HG03521 (cell line): ENCODE measurements around the gene SLC29A1.
A peak's percentile ranks its signal among the peaks of the same experiment; 100 is the strongest.
"Not testable (repeated sequence)": the region's sequence is repeated elsewhere in the genome, so short reads cannot be mapped to it uniquely, and the experiment has no call there.

Source experiments
- ATAC-seq: cut with Tn5 transposase; IDR thresholded peaks from one replicate; pipeline ENCODE4 v1.9.1; 2021; ENCODE audit warnings: mild to moderate bottlenecking, moderate library complexity; ENCODE audit not compliant: unreplicated experiment

The SLC29A1 gene

DNA sequence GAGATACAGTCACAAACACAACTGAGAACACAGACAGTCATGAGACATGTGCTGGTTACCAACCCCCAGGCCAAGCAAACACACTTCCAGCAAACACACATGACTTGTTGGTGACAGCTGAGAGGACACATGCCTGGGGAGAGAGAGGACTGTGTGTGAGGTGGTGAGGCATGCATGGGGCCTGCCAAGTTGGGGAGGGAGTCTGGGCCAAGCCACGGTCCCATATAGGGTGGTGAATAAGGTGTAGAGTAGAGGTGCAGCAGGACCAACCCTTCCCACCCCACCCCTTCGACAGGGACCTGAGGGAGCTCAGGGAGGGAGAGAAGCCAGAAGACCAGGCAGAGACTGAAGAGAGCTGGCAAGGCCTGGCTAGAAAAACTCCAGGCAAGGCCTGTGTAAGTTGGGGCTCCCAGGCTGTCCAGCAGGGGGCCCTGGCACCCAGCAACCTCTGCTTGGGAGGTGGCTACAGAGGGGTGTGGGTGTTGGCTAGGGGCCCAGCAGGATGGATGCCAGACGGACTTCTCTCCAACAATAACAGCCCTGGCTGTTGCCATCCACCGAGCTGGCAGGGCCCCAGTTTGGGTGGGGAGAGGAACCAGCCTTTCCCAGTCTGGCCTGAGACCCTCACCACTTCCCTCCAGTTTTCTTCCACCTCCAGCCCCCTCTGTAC, 2.0 kb upstream of the SLC29A1 start:
- peak; percentile 46 for ATAC-seq

DNA sequence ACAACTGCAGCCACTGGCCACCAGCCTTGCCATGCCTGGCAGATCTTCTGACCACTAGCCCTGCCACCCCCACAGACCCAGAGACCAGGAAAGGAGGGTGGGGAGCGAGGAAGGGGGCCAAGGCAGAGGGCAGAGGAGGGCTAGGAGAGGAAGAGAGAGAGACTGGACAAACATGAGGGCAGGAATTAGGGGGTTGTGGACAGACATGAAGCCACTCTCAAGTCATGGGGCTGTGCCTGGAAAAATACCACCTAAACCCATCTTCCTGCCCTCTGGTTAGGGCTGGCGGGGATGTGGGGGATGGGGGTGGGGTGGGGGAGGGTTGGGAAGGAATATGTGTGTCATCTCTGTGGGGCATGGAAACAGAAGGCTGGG, 1.4 kb upstream of the SLC29A1 start:
- no peak for ATAC-seq

DNA sequence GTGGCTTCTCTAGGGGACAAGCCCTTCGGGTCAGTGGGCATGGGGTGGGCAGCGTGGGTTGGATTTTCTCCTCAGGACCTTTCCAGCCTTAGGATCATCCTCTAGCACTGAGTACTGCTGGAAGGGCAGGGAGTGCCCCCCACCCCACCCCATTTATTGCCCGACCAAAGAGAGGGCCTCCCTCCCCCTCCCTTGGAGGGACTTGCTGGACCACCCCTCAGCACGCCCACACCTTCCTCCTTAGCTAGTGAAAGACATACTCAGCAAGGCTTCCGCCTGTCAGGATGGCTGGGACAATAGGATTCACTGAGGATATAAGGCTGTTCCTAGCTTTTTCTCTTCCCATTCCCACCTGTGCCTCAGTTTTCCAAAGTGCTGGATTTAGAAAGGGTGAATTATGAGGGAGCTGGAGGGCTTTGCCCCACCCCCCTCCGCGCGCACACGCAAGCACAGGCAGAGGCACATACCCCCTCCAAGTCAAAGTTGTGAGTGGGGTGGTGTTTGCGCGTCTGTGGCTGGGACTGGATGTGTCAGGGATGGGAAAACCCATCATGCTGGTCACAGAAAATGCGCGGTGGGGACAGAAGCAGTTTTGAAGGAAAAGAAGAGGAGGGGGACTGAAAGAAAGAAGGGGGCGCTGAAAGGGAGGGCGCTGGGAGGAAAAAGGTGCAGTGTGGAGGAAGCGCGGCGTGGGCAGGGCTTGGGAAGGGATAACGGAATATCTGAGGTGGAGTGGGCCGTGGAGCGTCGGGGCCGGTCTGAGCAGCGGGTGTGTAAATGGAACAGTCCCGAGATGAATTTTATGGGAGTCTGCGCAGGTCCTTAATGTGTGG, 693 bp upstream of the SLC29A1 start:
- no peak for ATAC-seq

DNA sequence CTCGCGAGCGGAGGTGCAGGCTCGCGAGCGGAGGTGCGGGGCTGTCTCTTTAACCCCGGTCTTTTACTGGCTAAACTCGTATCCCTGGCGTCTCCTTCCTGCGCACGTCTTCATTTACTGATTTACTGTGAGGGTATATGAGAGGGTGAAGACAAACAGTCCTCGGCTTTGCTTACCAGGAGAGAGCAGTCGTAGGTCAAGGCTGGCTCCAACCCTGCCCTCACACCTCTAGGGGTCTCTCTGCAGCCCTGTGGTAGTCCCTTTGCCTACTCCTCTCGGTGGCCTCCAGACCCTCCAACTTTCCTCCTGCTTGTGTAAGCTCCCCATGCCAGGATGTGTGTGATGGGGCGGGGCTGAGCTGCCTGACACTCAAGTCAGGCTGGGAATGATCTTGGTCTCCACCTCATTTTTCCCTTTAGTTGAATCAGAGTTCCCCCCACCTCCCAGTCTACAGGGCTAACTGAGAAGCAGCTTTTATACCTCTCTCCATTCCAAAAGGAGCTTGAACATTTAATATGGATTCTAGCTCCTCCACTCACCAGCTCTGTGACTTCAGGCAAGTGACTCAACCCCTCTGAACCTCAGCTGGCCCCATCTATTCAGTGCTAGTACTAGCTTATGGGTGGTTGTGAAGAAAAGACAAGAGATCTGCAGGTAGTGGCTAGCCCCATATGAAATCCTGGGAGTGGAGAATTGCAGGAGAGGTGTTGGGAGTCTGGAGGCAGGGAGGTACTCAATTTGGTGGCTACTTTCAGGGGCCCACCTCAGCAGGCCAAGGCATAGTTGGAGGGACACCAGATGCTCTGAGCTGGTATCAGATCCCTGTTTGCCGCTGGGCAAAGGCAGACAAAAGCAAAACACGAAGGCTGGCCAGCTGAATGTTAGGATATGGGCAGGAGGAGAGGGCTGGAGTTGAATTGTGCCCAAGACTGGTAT, 902 bp downstream of the SLC29A1 start:
- ATAC-seq, result no peak

DNA sequence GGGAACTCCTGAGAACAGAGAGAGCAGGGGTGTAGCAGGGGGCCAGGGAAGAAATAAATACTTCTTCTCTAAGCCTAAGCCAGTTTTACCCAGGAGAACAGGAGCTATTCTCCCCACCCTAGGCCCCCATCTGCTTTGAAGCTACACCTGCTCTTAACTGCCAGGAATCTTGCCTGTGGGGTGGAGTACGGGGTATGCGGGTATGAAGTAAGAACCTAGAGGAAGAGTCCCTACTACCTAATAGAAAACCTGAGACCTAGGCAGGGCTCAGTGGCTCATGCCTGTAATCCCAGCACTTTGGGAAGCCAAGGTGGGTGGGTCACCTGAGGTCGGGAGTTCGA, 1.5 kb downstream of the SLC29A1 start:
- no peak for ATAC-seq

- no peak for ATAC-seq
Measured at GRCh38 chr6:44225579-44226325, 2.4 kb downstream of the SLC29A1 start.

DNA sequence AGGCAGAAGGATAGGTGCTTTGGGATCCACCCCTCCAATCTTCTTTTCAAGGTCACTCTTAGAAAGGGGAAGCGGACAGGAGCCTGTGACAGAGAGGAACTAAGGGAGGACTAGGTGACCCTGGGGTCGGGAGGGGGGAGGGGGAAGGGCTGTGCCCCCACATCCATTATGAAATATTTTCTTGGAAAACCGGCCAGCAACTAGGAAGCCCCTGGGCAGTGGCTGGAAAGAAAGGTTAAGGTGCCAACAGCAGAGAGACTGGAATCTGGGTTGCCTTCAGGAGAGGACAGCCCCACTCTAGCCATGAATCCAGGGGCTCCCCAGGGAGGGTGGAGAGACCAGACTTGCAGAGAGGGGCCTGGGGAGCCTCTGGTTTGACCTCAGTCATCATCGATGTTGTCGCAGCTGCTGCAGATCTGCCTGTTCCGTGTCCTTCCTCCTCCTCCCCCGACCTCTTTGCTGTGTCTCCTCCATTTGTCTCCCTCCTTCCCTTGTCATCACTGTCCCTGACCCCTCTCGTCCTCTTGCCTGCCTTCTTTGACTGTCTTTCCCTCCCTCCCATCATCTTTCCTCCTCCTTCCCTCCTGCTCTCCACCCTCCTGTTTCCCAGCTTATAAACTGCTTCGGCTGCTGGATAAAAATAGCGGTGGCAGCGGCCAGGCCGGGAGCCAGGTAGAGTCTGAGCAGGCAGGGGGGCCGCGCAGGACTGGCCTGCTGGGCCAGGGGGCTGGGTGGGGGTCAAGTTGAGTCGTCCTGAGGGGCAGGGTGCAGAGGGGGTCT, 3.2 kb downstream of the SLC29A1 start:
- ATAC-seq, result no peak

DNA sequence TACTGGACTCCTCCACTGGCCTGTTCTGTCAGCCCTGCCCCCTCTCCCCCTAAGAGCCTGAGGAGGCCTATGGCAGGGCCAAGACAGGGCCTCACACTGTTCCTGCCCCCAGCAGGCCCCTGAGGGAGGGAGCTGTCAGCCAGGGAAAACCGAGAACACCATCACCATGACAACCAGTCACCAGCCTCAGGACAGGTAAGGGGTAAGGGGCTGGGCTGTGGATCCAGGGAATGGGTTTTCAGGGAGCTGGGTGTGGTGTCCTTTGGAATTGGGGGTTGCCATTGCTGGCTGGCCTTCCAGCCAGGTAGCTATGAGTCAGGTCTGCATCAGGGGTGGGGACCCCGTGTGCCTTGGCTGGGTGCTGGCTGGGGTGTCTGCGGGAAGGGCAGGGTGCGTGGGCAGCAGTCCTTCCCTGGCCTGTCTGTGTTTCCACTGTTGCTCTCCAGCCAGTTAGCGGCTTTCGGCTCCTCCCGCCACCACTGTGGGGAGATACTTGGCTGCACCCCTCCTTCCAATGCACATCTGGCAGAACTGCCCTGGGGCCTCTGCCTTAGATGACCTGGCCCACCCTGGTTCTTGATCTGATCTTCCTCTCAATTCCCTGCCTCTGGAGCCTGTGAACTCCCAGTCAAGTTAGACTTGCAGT, 3.9 kb downstream of the SLC29A1 start:
- ATAC-seq, result no peak

DNA sequence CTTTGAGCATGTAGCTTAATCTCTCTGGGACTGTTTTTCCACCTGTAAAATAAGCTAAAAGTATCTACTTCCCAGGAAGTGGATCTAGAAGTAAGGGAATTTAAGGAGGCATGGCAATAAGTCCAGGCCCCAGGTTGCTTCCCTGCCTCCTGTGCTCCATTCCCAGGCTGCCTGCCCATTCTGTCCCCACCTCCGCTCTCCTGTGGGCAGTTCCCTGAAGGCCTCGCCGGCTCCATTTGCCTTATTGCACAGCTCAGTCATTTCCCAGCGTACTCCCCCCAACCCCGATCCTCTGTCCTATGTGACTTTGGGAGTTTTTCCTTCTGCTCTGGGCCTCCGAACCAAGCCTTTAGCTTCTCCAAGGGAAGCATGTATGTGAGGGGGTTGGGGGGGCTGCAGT, 4.6 kb downstream of the SLC29A1 start:
- no peak for ATAC-seq

DNA sequence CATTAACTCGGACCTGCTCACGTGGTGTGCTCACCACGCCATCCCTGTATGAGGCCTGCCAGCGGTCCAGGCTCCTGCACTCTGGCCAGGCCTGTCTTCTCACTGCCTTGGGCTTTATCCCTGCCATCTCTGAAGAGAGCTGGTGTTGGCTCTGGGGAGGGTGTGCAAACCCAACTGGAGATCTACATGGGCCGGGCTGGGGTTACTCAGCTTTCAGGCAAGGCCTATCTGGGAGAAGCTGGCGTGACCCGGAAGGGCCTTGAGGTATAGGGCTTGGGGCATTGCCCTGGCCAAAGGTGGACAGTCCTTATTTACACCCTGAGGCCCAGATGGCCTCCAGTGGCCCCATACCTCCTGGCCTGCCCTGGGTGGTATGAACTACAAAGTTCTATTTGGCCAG, 5.0 kb downstream of the SLC29A1 start:
- no peak for ATAC-seq

GRCh38 chr6:44228836-44229235, 5.4 kb downstream of the SLC29A1 start:
- ATAC-seq, result no peak

GRCh38 chr6:44229376-44230033, 6.1 kb downstream of the SLC29A1 start:
- ATAC-seq, result no peak

DNA sequence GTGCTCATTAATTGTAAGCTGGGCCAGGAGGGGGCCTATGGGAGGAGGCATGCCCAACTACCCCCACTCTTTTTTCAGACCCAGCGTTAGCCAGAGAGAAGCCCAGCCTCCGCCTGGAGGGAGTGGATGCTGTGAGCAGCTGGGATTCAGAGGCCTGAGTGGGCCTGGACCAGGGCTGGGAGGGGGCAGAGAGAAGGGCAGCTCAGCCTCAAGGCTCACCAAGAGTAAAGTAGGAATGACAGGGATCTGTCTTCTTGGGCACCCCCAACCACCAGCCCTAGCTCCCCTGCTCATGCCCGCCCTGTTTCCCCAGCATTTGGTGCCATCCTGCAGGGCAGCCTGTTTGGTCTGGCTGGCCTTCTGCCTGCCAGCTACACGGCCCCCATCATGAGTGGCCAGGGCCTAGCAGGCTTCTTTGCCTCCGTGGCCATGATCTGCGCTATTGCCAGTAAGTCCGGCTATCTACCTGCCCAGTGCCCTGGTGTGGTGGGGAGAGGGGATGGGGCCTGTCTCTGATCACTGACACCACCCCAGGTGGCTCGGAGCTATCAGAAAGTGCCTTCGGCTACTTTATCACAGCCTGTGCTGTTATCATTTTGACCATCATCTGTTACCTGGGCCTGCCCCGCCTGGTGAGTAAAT, 6.8 kb downstream of the SLC29A1 start:
- ATAC-seq, result no peak

DNA sequence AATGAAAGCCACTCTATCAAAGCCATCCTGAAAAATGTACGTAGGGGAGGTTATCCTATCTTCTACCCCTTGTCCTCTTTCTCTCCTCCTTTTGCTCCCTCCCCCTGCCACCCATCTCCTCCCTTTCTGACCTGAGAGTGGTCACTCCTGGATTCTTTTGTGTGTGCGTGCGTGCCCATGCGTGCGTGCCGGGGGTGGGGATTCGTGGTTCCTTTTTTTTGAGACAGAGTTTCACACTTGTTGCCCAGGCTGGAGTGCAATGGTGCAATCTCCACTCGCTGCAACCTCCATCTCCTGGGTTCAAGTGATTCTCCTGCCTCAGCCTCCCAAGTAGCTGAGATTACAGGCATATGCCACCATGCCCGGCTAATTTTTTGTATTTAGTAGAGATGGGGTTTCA, 8.0 kb downstream of the SLC29A1 start:
- not testable (repeated sequence) for ATAC-seq

GRCh38 chr6:44232676-44233566, 9.5 kb downstream of the SLC29A1 start:
- no peak for ATAC-seq

DNA sequence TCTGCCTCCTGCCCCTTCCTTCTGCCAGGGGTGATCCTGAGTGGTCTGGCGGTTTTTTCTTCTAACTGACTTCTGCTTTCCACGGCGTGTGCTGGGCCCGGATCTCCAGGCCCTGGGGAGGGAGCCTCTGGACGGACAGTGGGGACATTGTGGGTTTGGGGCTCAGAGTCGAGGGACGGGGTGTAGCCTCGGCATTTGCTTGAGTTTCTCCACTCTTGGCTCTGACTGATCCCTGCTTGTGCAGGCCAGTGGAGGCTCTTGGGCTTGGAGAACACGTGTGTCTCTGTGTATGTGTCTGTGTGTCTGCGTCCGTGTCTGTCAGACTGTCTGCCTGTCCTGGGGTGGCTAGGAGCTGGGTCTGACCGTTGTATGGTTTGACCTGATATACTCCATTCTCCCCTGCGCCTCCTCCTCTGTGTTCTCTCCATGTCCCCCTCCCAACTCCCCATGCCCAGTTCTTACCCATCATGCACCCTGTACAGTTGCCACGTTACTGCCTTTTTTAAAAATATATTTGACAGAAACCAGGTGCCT, 10.2 kb downstream of the SLC29A1 start:
- no peak for ATAC-seq
